Gastrocnemius medialis (tissue), 4 donors: ENCODE data around the gene C5orf52. TPM values are rescaled to one million over a fixed set of nuclear protein-coding genes. Genes with fewer than 3 reads are reported as not detected.

ENCODE experiments used
- ATAC-seq, 2 donors: fragments of 150-250 bp; one replicate each; pipeline ENCODE4 v1.9.1; 2016
- DNase-seq, 2 donors: peaks; one replicate each; pipeline ENCODE4 v3.0.0-alpha.2; 2019
- H3K27ac ChIP-seq, 4 donors: fragments of 200-600 bp; sonication (generic); 1 replicate in 1 of 4; 2 replicates in 3 of 4; pipeline ENCODE4 v1.5.1; 2016 to 2018; ENCODE audit warnings: mild to moderate bottlenecking in 2 of 4, moderate library complexity in 1 of 4
- H3K27me3 ChIP-seq, 3 donors: fragments of 200-600 bp; sonication (generic) in 2 of 3; 1 replicate in 1 of 3; 2 replicates in 2 of 3; pipeline versions ENCODE4 v1.5.1 to v1.6.0; 2016 to 2019; ENCODE audit warnings: mild to moderate bottlenecking in 1 of 3, moderate library complexity in 1 of 3
- H3K36me3 ChIP-seq, 2 donors: fragments of 200-600 bp; sonication (generic) in 1 of 2; one replicate each; pipeline ENCODE4 v1.5.1; 2017 to 2018
- H3K4me1 ChIP-seq, 2 donors: fragments of 200-600 bp; sonication (generic) in 1 of 2; one replicate each; pipeline ENCODE4 v1.5.1; 2016 to 2017; ENCODE audit warnings: mild to moderate bottlenecking in 2 of 2
- H3K4me3 ChIP-seq, 4 donors: fragments of 200-600 bp; sonication (generic) in 3 of 4; 1 replicate in 1 of 4; 2 replicates in 3 of 4; pipeline ENCODE4 v1.5.1; 2016 to 2019; ENCODE audit warnings: mild to moderate bottlenecking in 2 of 4
- H3K9me3 ChIP-seq, 3 donors: fragments of 200-600 bp; sonication (generic) in 2 of 3; 1 replicate in 1 of 3; 2 replicates in 2 of 3; pipeline ENCODE4 v1.5.1; 2016 to 2019
- POLR2A ChIP-seq, 2 donors: fragments of 450-650 bp; IDR thresholded peaks; one replicate each; pipeline ENCODE4 v1.6.1; 2017; ENCODE audit warnings: antibody characterized with exemption in 2 of 2, mild to moderate bottlenecking in 2 of 2, moderate library complexity in 2 of 2
- in situ Hi-C, 4 donors: fragments of 200-750 bp; cut with MboI; loops; one replicate each; pipeline versions ENCODE4 v1.15.0 to v1.8.0; 2017; ENCODE audit warnings: low sequenced_read_pairs in 4 of 4
- intact Hi-C: fragments of 100-400 bp; cut with DNase I; formaldehyde crosslinking; loops from one replicate; pipeline ENCODE4 v1.15.1; 2023; ENCODE audit warnings: low total_unique reads
- total RNA-seq, 4 donors: library from RNA; depleted of rRNA; stranded (reverse); fragments of >200 nt; gene quantifications; one replicate each; pipeline versions ENCODE4 v1.1.0 to v1.2.3, GENCODE V29; 2016
- TF ChIP-seq, protein P1 (sequence below), 5 experiments: fragments of 450-650 bp in 3 of 5; fragments of 200-600 bp in 2 of 5; sonication (generic) in 2 of 5; IDR thresholded peaks in 4 of 5; conservative IDR thresholded peaks in 1 of 5; 1 replicate in 4 of 5; 2 replicates in 1 of 5; pipeline ENCODE4 v1.5.1; 2016 to 2019; ENCODE audit warnings: antibody characterized with exemption in 5 of 5, mild to moderate bottlenecking in 3 of 5, moderate library complexity in 3 of 5

Gene C5orf52
- total RNA-seq, 4 donors from 2014 or later = not detected

DNA sequence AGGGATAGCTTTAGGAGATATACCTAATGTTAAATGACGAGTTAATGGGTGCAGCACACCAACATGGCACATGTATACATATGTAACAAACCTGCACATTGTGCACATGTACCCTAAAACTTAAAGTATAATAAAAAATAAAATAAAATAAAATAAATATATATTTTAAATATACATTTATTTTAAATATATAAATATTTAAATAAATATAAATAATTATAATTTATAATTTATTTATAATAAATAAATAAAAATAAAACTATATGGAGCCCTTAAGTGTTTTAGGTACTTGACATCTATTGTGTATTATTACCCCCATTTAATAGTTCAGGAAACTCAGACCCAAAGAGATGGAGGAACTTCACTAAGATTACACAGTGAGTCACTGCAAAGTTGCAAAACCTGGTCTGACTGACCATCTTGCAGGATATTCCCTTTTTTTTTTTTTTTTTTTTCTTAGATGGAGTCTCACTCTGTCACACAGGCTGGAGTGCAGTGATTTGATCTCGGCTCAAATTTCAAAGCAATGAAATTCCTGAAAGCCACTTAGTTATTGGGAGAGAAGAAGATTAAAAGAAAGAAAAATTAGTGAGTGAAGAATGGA, 5.8 kb upstream of the C5orf52 start:
- no peaks in the 10 kb centered on the region for H3K36me3 ChIP-seq
- no peak overlapping the region for H3K27ac ChIP-seq

DNA sequence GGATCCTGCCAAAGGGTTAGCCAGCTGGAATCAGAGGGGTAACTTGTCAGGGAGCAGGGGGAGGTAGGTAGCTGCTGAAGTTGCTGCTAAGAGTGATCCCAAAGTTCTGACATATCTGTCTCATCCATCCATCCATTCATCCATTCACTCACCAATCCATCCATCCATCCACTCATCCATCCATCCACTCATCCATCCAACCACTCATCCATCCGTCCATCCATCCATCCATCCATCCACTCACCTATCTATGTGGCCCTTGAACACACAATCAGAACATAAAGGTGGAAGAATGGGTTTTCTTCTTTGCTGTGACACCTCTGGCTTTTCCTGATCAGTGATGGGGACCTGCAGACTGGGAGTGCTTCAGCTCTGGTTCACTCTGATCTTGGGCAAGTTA, 3.0 kb upstream of the C5orf52 start:
- H3K27ac ChIP-seq = no peak overlapping the region
- no peaks in the 10 kb centered on the region for H3K4me1 ChIP-seq
- DNase-seq (no peak), ATAC-seq (no peak)
- no peak overlapping the region for H3K4me3 ChIP-seq
- H3K9me3 ChIP-seq = no peaks in the 10 kb centered on the region
- in situ Hi-C loops (no loop called here), intact Hi-C loops (no loop called here)
- H3K36me3 ChIP-seq = no peaks in the 10 kb centered on the region
- peaks cover 11 to 24% (median 16%) of the 10 kb centered on the region in 3 donors for H3K27me3 ChIP-seq
- no peak for TF ChIP-seq POLR2A (IDR thresholded peaks at IDR 0.05)
- TF ChIP-seq, protein P1, sequence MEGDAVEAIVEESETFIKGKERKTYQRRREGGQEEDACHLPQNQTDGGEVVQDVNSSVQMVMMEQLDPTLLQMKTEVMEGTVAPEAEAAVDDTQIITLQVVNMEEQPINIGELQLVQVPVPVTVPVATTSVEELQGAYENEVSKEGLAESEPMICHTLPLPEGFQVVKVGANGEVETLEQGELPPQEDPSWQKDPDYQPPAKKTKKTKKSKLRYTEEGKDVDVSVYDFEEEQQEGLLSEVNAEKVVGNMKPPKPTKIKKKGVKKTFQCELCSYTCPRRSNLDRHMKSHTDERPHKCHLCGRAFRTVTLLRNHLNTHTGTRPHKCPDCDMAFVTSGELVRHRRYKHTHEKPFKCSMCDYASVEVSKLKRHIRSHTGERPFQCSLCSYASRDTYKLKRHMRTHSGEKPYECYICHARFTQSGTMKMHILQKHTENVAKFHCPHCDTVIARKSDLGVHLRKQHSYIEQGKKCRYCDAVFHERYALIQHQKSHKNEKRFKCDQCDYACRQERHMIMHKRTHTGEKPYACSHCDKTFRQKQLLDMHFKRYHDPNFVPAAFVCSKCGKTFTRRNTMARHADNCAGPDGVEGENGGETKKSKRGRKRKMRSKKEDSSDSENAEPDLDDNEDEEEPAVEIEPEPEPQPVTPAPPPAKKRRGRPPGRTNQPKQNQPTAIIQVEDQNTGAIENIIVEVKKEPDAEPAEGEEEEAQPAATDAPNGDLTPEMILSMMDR (IDR thresholded peaks at IDR 0.05 in 4 of 5, conservative IDR thresholded peaks at IDR 0.05 in 1 of 5) = no peak

More for the DNA sequence above, 5.8 kb upstream of the C5orf52 start:
- H3K4me3 ChIP-seq = no peak overlapping the region
- peaks cover 0 to 7% (median under 1%) of the 10 kb centered on the region in 3 donors for H3K27me3 ChIP-seq
- no peaks in the 10 kb centered on the region for H3K4me1 ChIP-seq
- TF ChIP-seq POLR2A (IDR thresholded peaks at IDR 0.05) = no peak
- TF ChIP-seq, protein P1 (IDR thresholded peaks at IDR 0.05 in 4 of 5, conservative IDR thresholded peaks at IDR 0.05 in 1 of 5) = no peak
- H3K9me3 ChIP-seq = no peaks in the 10 kb centered on the region
- DNase-seq (no peak), ATAC-seq (no peak)
- intact Hi-C loops (no loop called here), in situ Hi-C loops (no loop called here)

DNA sequence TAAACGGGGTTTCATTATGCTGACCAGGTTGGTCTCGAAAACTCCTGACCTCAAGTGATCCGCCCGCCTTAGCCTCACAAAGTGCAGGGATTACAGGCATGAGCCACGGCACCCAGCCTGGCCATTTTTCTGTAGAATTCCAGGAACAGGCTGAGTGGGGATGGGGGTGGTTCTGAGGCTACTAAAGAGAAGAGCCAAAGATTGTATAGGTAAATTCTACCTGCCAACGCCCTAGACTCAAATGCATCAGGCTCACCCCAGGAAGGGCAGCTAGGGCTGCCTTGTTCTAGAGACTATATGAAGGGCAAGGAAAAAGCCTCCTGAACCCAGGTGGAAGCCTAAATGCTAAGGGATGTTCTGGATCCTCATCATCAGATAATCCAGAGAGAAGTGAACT, 1.6 kb upstream of the C5orf52 start:
- TF ChIP-seq POLR2A (IDR thresholded peaks at IDR 0.05) = no peak
- TF ChIP-seq, protein P1 (IDR thresholded peaks at IDR 0.05 in 4 of 5, conservative IDR thresholded peaks at IDR 0.05 in 1 of 5) = no peak
- H3K9me3 ChIP-seq = no peaks in the 10 kb centered on the region
- intact Hi-C loops = no loop called here
- H3K27me3 ChIP-seq = peaks cover 11 to 24% (median 16%) of the 10 kb centered on the region in 3 donors
- DNase-seq (no peak), ATAC-seq (no peak)
- no peak overlapping the region for H3K27ac ChIP-seq
- no peaks in the 10 kb centered on the region for H3K36me3 ChIP-seq
- H3K4me3 ChIP-seq = no peak overlapping the region
- in situ Hi-C loops = no loop called here
- H3K4me1 ChIP-seq = no peaks in the 10 kb centered on the region

DNA sequence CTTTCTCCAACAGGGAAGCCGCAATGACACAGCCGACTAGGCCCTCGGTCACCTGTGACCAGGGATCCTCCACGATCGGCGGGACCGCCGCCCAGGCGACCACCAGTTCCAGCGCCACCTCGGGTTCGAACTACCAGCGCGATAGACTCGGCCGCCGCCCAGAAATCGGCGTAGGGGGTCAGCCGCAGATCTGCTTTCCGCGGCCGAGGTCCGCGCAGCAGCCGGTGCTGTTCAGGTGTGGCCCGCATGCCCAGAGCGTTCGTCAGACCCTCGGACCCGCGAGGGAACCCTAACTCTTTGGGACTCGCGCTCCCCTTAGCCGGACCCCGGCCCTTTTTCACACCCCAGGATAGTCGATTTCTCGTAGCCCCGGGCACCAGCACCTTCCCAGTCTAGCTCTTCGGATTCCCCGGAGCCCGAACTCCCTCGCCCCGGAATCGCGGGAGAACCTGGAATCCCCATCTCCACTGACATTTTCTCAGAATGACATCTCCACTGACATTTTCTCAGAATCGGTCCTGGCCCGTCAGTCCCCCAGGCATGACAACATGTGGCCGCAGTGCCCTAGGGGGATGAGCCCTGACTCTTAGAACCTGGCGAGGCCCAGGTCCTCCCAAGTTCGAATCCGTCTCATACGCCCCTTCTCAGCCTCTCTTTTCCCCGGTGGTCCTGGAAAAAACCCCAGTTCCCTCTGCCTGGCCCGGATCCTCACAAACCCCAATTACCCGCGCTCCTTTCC, 428 bp downstream of the C5orf52 start:
- in situ Hi-C loops = no loop called here
- no peak for TF ChIP-seq POLR2A (IDR thresholded peaks at IDR 0.05)
- TF ChIP-seq, protein P1 (IDR thresholded peaks at IDR 0.05 in 4 of 5, conservative IDR thresholded peaks at IDR 0.05 in 1 of 5) = no peak
- ATAC-seq (no peak), DNase-seq (no peak)
- H3K4me3 ChIP-seq = peak overlapping the region; percentile 43 to 62 (median 55)
- no peaks in the 10 kb centered on the region for H3K4me1 ChIP-seq
- peaks cover 11 to 24% (median 16%) of the 10 kb centered on the region in 3 donors for H3K27me3 ChIP-seq
- intact Hi-C loops = no loop called here
- H3K9me3 ChIP-seq = no peaks in the 10 kb centered on the region
- no peaks in the 10 kb centered on the region for H3K36me3 ChIP-seq
- H3K27ac ChIP-seq = no peak overlapping the region
